GM19193 (cell line): Measurements from ENCODE around the gene PRKCZ.

Source experiments
- POLR2A ChIP-seq: IDR thresholded peaks from 4 replicates; pipeline ENCODE4 v1.6.1; 2011; ENCODE audit not compliant: insufficient read depth, insufficient read length; ENCODE audit errors: extremely low read depth

Gene PRKCZ

DNA sequence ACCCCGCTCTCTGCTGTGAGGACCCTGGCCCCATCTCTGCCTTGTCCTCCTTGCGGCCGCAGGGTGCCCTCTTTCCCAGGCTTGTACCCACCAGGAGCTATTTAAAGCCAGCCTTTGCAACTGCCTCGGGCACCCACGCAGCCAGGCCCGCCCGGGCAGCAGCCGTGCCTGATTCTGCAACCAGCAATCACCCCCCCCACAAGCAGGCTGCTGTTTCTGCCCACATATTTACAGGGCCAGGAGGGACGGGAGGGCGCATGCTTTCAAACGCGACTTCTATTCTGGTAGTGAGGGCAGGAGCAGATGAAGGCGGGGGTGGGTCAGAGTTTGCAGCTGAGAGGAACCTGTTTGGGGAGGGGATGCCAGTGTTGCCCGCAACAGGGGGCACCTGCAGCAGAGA is 17.5 kb upstream of the PRKCZ start:
- no peak for TF ChIP-seq POLR2A

- no peak for TF ChIP-seq POLR2A
Measured at GRCh38 chr1:2033165-2033564, 17.0 kb upstream of the PRKCZ start.

DNA sequence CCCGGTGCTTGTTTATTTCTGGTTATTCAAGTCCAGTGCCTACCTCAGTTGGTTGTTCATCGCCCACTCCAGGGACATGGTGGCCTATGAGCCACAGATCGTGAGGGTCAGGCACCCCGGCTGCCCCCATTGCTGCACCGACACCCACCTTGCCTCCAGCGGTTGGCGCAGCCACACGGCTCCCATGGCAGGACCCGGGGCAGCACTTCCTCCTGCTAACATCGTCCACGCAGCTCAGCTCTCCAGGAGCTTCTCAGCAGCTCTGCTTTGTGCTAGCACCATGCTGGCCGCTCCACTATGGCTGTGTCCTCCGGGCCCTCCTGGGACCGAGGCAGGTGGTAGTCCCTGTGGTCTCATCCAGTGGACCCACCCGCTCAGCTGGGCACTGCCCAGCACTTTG is 13.9 kb upstream of the PRKCZ start:
- no peak for TF ChIP-seq POLR2A

GRCh38 chr1:2037314-2037979 is 12.8 kb upstream of the PRKCZ start:
- no peak for TF ChIP-seq POLR2A

GRCh38 chr1:2038229-2038628 is 12.0 kb upstream of the PRKCZ start:
- TF ChIP-seq POLR2A: no peak

- no peak for TF ChIP-seq POLR2A
Measured at GRCh38 chr1:2039251-2039650, 11.0 kb upstream of the PRKCZ start.

DNA sequence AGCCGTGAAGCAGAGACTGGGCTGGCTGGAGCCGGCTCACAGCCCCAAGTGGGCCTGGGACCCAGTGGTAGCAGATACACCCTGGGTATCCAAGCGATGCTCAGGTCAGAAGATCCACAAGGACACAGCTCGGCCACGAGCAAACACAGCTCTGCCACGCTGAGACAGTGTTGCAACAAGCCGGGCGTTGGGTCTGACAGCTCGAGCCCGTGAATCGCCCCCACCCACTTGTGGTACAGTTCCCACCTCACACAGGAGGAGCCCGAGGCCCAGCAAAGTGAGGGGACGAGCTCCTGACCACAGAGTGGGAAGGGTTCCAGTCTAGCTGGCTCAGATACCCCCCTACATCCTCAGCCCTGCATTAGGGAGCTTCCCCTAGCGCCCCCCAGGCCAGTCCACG is 8.9 kb upstream of the PRKCZ start:
- TF ChIP-seq POLR2A: no peak

DNA sequence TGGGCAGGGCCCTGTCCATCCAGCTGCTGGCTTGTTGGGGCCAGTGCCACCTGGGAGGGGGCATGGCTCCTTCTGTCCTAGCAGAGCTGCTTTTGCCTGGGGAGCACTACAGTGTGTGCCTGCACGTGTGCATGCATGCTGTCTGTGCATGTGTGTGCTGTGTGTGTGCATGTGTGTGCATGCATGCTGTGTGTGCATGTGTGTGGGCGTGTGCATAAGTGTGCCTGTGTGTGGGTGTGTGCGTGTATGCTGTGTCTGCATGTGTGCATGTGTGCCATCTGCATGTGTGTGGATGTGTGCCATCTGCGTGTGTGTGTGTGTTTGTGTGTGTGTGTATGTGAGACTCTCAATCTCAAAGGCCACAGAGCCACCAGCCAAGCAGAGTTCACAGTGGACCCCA is 8.3 kb upstream of the PRKCZ start:
- TF ChIP-seq POLR2A: no peak

DNA sequence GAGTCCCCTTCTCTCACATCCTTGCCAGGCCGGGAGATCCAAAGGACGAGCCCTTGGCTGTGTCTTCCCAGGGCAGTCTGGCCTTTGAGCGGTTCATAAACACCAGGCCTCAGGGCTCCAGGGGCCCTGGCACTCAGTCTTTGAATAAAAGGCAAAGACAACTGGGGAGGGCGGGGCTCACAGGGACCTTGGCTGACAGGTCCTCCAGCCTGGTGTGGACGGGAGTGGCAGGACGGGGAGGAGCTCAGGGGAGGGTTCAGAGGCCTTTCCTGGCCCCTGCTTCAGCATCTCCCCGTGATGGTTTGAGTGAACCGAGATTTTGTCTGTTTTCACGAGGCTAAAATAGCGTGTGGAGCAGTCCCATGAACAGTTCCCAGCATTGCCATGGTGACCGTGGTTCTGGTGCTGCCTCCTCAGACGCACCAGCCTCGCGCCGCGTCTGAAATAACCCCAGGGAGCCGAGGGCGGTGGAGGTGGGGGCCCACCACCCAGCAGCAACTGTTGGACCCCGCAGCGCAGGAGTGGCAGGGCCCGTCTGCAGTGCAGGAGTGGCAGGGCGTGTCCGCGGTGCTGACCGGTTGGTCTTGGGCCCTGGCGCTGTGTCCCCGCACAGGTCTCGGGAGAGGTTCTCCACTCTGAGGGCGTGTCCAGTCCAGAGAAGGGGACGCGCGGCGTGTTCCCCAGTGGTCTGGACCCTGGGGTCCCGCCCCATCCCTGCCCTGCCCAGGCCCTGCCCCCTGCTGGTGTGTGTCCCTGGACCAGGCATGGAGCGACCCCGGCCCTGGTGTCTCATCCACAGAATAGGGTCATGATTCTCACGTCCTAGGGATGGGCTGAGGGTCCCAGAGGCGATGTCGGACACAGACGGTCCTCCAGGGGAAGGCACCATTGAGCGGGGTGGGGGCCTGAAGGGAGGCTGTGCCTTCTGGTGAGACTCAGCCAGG is 7.1 kb upstream of the PRKCZ start:
- no peak for TF ChIP-seq POLR2A

DNA sequence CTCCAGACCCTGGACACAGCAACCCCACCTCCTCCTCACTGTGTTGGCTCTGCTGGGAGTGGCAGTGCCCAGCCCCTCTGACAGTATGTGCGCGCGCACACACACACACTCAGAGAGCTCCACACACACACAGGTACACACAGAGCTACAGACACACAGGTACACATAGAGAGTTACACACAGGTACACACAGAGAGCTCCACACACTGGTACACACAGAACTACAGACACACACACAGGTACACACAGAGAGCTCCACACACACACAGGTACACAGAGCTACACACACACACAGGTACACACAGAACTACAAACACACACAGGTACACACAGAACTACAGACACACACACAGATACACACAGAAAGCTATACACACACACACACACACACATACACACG is 6.3 kb upstream of the PRKCZ start:
- no peak for TF ChIP-seq POLR2A

- no peak for TF ChIP-seq POLR2A
Measured at GRCh38 chr1:2044510-2045319, 5.5 kb upstream of the PRKCZ start.

DNA sequence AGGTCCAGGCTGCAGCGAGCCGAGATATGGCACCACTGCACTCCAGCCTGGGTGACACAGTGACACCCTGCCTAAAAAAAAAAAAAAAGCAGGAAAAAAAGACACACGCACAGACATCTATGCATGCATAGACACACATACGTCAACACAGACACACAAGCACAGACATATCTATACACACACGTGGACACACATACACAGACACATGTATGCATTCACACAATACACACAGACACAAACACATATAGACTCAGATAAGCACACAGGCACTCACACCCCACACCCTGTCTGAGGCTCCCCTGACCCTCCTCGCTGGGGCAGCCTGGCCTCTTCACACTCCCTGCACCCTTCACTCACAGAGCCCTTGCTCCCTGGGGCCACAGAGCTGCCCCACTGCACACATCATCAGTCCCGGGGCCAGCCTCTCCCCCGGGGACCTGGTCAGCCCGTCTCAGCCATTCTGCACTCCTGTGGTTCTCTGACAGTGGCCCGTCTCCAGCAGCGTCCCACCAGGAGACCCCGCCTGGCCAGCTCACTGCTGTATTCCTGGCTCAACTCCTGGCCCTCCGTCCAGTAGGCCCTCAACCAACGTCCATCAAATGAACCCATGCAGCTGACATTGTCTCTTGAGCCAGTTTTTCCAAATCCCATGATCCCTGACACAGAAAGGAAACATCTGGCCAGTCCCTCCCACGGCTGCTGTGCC is 4.6 kb upstream of the PRKCZ start:
- TF ChIP-seq POLR2A: no peak

DNA sequence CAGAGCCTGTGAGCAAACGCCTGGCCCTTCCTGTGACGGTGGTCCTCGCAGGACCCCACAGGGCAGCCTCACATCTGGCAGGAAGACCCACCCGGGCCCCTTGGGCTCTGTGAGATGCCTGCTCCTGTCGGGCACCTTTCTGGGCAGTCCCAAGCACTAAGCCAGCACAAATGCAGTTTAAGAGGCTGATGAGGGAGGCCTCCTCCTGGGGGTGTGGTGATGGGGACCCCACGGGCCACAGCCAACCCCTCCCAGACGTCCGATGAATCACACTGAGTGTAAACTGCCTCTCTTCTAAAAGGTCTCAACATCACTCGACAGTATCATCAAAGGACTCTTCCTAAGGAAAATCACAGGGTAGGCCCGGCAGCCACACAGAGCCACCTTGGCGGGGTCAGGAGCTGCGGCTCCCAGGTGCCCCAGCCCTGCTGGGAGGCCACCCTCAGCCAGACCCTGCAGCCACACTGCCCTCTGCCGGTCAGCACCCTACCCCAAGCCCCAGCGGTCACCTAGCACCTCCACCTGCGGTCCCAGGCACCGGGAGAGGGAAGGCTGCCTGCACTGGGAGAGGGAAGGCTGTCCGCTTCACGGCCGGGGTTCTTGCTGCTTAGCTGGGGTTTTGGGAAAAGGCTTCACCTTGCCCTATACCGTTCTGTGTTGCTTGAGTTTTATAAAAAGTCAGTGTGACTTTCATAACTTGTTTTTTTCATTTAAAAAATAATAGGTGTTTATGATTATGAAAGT is 3.9 kb upstream of the PRKCZ start:
- no peak for TF ChIP-seq POLR2A
